H1 (cell line): ENCODE measurements around the gene UNK. TPM values are rescaled to one million over a fixed set of nuclear protein-coding genes. Genes with fewer than 3 reads are reported as not detected.

Experiments used
- EZH2 ChIP-seq: fragments of 200-600 bp; sonication (generic); IDR thresholded peaks from 2 replicates; pipeline ENCODE4 v1.7.1; 2012; ENCODE audit warnings: low read depth, mild to moderate bottlenecking, moderate library complexity, low read length, inconsistent platforms; ENCODE audit not compliant: severe bottlenecking
- GTF2F1 ChIP-seq: IDR thresholded peaks from 2 replicates; pipeline ENCODE4 v1.6.1; 2012; ENCODE audit warnings: low read depth, low read length, improper control_type of control experiment, borderline replicate concordance
- HDAC6 ChIP-seq: IDR thresholded peaks from one replicate; pipeline ENCODE4 v1.7.1; 2012; ENCODE audit warnings: low read depth, mild to moderate bottlenecking, inconsistent platforms, low read length, moderate library complexity
- KDM4A ChIP-seq: IDR thresholded peaks from one replicate; pipeline ENCODE4 v1.7.1; 2012; ENCODE audit warnings: low read depth, mild to moderate bottlenecking, moderate library complexity, low read length, inconsistent platforms; ENCODE audit not compliant: severe bottlenecking
- NRF1 ChIP-seq: IDR thresholded peaks from 2 replicates; pipeline ENCODE4 v1.6.1; 2011; ENCODE audit warnings: mild to moderate bottlenecking, low read depth, low read length, improper control_type of control experiment
- RBBP5 ChIP-seq: IDR thresholded peaks from 2 replicates; pipeline ENCODE4 v1.7.1; 2012; ENCODE audit warnings: low read depth, mild to moderate bottlenecking, inconsistent platforms, low read length, moderate library complexity, borderline replicate concordance
- SIN3A ChIP-seq, 2 experiments: IDR thresholded peaks in 1 of 2; conservative IDR thresholded peaks in 1 of 2; 2 replicates each; pipeline ENCODE4 v1.6.1; 2011 to 2012; ENCODE audit warnings: low read length in 2 of 2, improper control_type of control experiment in 1 of 2, low read depth in 1 of 2, mild to moderate bottlenecking in 1 of 2
- SP4 ChIP-seq: IDR thresholded peaks from 2 replicates; pipeline ENCODE4 v1.6.1; 2012; ENCODE audit warnings: low read length, inconsistent platforms
- YY1 ChIP-seq: IDR thresholded peaks from 2 replicates; pipeline ENCODE4 v1.6.1; 2011; ENCODE audit warnings: low read depth, mild to moderate bottlenecking, low read length
- polyA plus RNA-seq, 7 experiments: library from polyadenylated mRNA; depleted of rRNA in 3 of 7; stranded (reverse) in 5 of 7; unstranded in 2 of 7; fragments of >200 nt in 5 of 7; fragments of 200-250 nt in 2 of 7; gene quantifications; 1 replicate in 5 of 7; 2 replicates in 1 of 7; 4 replicates in 1 of 7; pipeline versions ENCODE4 v1.2.1 to v1.2.3, GENCODE V29; 2011 to 2013; ENCODE audit warnings: missing spikeins in 2 of 7, mixed read lengths in 2 of 7
- total RNA-seq: library from RNA; stranded (reverse); fragmentation: NEBNext Ultra II Directional; extraction: Animal tissue kit (Norgen Biotek cat#: 25700); gene quantifications from 2 replicates; pipeline ENCODE4 v1.2.1, GENCODE V29; 2021
- TF ChIP-seq, protein P1 (sequence below): fragments of 300-600 bp; sonication (generic); IDR thresholded peaks from 2 replicates; pipeline ENCODE4 v1.7.1; 2012; ENCODE audit warnings: low read length, moderate library complexity, mild to moderate bottlenecking, inconsistent platforms; ENCODE audit not compliant: insufficient replicate concordance

The UNK gene
- total and polyA plus RNA-seq, 2 of the 8 experiments (the other 6 are each of a cell fraction or from before 2014, with no cell fraction given): 24.2 to 33.3 TPM

DNA sequence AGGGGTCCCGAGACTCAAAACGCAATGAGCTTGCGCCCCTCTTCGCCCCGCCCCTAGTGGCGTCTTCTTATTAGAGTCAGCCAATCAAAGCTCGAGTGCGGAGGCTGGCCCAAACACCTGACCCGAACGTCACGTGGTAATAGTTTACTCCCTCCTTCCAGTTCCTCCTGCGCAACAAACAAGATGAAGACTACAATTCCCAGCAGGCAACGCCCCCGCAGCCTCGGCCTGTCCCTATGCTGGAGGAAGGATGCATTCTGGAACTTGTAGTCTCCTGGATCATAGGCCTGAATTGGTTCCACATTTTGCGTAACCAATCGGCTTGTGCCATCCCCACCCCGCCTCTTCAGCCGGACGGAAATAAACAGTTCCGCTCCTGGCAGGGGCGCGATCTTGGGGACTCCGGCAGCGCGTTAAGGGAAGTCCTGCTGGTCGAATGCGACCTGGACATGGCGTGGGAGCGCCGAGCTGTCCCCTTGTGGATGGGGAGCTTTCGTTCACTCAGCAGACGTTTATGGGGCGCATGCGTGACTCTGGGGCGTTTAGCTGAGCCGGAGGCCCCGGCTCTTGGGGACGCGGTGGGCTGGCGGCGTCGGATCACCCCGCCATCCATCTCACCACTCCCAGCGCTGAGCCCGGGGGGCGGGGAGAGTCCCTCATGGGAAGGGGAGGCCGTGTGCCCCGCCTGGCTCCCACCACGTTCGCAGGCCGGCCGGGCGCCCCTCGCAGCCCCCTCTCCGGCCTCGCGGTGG lies 70.9 kb downstream of the UNK start, which contains the start of gene WBP2 (continued):
- TF ChIP-seq, protein P1, sequence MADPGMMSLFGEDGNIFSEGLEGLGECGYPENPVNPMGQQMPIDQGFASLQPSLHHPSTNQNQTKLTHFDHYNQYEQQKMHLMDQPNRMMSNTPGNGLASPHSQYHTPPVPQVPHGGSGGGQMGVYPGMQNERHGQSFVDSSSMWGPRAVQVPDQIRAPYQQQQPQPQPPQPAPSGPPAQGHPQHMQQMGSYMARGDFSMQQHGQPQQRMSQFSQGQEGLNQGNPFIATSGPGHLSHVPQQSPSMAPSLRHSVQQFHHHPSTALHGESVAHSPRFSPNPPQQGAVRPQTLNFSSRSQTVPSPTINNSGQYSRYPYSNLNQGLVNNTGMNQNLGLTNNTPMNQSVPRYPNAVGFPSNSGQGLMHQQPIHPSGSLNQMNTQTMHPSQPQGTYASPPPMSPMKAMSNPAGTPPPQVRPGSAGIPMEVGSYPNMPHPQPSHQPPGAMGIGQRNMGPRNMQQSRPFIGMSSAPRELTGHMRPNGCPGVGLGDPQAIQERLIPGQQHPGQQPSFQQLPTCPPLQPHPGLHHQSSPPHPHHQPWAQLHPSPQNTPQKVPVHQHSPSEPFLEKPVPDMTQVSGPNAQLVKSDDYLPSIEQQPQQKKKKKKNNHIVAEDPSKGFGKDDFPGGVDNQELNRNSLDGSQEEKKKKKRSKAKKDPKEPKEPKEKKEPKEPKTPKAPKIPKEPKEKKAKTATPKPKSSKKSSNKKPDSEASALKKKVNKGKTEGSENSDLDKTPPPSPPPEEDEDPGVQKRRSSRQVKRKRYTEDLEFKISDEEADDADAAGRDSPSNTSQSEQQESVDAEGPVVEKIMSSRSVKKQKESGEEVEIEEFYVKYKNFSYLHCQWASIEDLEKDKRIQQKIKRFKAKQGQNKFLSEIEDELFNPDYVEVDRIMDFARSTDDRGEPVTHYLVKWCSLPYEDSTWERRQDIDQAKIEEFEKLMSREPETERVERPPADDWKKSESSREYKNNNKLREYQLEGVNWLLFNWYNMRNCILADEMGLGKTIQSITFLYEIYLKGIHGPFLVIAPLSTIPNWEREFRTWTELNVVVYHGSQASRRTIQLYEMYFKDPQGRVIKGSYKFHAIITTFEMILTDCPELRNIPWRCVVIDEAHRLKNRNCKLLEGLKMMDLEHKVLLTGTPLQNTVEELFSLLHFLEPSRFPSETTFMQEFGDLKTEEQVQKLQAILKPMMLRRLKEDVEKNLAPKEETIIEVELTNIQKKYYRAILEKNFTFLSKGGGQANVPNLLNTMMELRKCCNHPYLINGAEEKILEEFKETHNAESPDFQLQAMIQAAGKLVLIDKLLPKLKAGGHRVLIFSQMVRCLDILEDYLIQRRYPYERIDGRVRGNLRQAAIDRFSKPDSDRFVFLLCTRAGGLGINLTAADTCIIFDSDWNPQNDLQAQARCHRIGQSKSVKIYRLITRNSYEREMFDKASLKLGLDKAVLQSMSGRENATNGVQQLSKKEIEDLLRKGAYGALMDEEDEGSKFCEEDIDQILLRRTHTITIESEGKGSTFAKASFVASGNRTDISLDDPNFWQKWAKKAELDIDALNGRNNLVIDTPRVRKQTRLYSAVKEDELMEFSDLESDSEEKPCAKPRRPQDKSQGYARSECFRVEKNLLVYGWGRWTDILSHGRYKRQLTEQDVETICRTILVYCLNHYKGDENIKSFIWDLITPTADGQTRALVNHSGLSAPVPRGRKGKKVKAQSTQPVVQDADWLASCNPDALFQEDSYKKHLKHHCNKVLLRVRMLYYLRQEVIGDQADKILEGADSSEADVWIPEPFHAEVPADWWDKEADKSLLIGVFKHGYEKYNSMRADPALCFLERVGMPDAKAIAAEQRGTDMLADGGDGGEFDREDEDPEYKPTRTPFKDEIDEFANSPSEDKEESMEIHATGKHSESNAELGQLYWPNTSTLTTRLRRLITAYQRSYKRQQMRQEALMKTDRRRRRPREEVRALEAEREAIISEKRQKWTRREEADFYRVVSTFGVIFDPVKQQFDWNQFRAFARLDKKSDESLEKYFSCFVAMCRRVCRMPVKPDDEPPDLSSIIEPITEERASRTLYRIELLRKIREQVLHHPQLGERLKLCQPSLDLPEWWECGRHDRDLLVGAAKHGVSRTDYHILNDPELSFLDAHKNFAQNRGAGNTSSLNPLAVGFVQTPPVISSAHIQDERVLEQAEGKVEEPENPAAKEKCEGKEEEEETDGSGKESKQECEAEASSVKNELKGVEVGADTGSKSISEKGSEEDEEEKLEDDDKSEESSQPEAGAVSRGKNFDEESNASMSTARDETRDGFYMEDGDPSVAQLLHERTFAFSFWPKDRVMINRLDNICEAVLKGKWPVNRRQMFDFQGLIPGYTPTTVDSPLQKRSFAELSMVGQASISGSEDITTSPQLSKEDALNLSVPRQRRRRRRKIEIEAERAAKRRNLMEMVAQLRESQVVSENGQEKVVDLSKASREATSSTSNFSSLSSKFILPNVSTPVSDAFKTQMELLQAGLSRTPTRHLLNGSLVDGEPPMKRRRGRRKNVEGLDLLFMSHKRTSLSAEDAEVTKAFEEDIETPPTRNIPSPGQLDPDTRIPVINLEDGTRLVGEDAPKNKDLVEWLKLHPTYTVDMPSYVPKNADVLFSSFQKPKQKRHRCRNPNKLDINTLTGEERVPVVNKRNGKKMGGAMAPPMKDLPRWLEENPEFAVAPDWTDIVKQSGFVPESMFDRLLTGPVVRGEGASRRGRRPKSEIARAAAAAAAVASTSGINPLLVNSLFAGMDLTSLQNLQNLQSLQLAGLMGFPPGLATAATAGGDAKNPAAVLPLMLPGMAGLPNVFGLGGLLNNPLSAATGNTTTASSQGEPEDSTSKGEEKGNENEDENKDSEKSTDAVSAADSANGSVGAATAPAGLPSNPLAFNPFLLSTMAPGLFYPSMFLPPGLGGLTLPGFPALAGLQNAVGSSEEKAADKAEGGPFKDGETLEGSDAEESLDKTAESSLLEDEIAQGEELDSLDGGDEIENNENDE: no peak
- 0 out of 2 replicates have a peak, but pooled peaks have one; percentile 22 for TF ChIP-seq YY1
- TF ChIP-seq KDM4A: no peak
- TF ChIP-seq EZH2: no peak
- no peak; the same call in 1 of the 2 replicates for TF ChIP-seq RBBP5
- TF ChIP-seq NRF1: peak; percentile 37
- peak; percentile 94; the same call in 1 of the 2 replicates for TF ChIP-seq SP4
- no peak for TF ChIP-seq GTF2F1
- no peak for TF ChIP-seq HDAC6
- peak in 1 of 2 experiments; percentile 78; a peak in 2 of 4 replicates for TF ChIP-seq SIN3A (conservative IDR thresholded peaks at IDR 0.05 in 1 of 2, IDR thresholded peaks at IDR 0.05 in 1 of 2; ENCODE audit: low read depth in 1 of 2, low read length in 2 of 2)
